OCI-LY3 (cell line): ENCODE results near the gene RCN2.

Source experiments
- EZH2phosphoT487 ChIP-seq: fragments of 200-600 bp; shearing (Covaris generic); IDR thresholded peaks from 2 replicates; pipeline ENCODE4 v1.6.1; 2018; ENCODE audit warnings: antibody characterized with exemption, mixed run types, low read depth
- TF ChIP-seq, protein P1 (sequence below): fragments of 200-600, 300-600 bp; sonication (generic); IDR thresholded peaks from 2 replicates; pipeline ENCODE4 v1.5.1; 2014; ENCODE audit warnings: antibody characterized with exemption, low read length, low read depth

DNA sequence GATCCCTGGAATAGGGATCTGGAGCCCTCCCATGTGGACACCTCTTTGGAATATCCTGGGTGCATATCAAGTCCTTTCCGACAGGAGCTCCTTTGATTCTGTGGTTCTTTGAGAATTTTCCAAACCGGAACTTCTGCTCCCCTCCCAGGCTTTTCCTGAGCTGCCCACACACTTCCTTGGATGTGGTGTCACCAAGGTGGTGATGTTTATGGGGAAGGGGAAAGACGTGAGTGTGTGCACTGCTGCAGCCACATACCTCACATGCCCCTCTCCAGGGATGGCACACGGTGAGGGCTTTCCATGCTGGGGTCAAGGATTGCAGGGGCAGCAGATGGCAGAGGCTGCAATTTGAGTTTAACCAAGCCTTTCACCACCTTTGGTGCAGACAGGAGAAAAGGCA is 35.5 kb downstream of the RCN2 start:
- TF ChIP-seq, protein P1, sequence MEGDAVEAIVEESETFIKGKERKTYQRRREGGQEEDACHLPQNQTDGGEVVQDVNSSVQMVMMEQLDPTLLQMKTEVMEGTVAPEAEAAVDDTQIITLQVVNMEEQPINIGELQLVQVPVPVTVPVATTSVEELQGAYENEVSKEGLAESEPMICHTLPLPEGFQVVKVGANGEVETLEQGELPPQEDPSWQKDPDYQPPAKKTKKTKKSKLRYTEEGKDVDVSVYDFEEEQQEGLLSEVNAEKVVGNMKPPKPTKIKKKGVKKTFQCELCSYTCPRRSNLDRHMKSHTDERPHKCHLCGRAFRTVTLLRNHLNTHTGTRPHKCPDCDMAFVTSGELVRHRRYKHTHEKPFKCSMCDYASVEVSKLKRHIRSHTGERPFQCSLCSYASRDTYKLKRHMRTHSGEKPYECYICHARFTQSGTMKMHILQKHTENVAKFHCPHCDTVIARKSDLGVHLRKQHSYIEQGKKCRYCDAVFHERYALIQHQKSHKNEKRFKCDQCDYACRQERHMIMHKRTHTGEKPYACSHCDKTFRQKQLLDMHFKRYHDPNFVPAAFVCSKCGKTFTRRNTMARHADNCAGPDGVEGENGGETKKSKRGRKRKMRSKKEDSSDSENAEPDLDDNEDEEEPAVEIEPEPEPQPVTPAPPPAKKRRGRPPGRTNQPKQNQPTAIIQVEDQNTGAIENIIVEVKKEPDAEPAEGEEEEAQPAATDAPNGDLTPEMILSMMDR = no peak
- TF ChIP-seq EZH2phosphoT487 = no peak
